HEK293 (cell line): ENCODE data around the gene AADAC.

Source experiments
- CTCF ChIA-PET: fragments of 350-600 bp; formaldehyde crosslinking; extraction: SDS; loops from one replicate; lab custom pipeline; 2021; ENCODE audit warnings: antibody characterized with exemption; lab: Yijun Ruan, JAX
- POLR2A ChIA-PET: fragments of 300-600 bp; formaldehyde crosslinking; extraction: SDS; loops from one replicate; lab custom pipeline; 2020; ENCODE audit warnings: antibody characterized with exemption, inconsistent platforms; lab: Yijun Ruan, JAX
- H3K27ac ChIP-seq: fragments of 200-500 bp; sonication (Bioruptor generic); 2 replicates; pipeline ENCODE4 v1.5.1; 2014; ENCODE audit warnings: low read depth, low read length, control low read depth, inconsistent platforms; ENCODE audit errors: extremely low read depth
- H3K36me3 ChIP-seq, 2 experiments: fragments of 200-500 bp in 1 of 2; sonication (Bioruptor generic) in 1 of 2; 1 replicate in 1 of 2; 2 replicates in 1 of 2; pipeline ENCODE4 v1.5.1; 2014 to 2017; ENCODE audit warnings: inconsistent platforms in 2 of 2, low read length in 2 of 2; ENCODE audit not compliant: control insufficient read depth in 2 of 2, insufficient read depth in 1 of 2
- H3K4me1 ChIP-seq: fragments of 200-500 bp; sonication (Bioruptor generic); 2 replicates; pipeline ENCODE4 v1.5.1; 2014; ENCODE audit warnings: mild to moderate bottlenecking, low read length, inconsistent platforms; ENCODE audit not compliant: control insufficient read depth, insufficient read depth
- H3K4me3 ChIP-seq: 2 replicates; pipeline ENCODE4 v1.5.1; 2011; ENCODE audit warnings: low read depth, mild to moderate bottlenecking, control low read depth, low read length, moderate library complexity
- H3K9me3 ChIP-seq: fragments of 200-500 bp; sonication (Bioruptor generic); 2 replicates; pipeline ENCODE4 v1.5.1; 2014; ENCODE audit warnings: low read depth, low read length, inconsistent platforms; ENCODE audit not compliant: control insufficient read depth, insufficient read depth
- GLI2 ChIP-seq: fragments of 450-650 bp; formaldehyde crosslinking; IDR thresholded peaks from 2 replicates; pipeline ENCODE4; 2017; ENCODE audit warnings: missing biosample characterization, missing genetic modification characterization, low read depth, borderline replicate concordance
- KLF1 ChIP-seq: fragments of 450-650 bp; formaldehyde crosslinking; IDR thresholded peaks from 2 replicates; pipeline ENCODE4 v1.5.1; 2016; ENCODE audit warnings: missing biosample characterization, missing genetic modification characterization
- KLF7 ChIP-seq: fragments of 450-650 bp; formaldehyde crosslinking; IDR thresholded peaks from 2 replicates; pipeline ENCODE4 v1.5.1; 2016; ENCODE audit warnings: missing biosample characterization, missing genetic modification characterization, borderline replicate concordance
- KLF8 ChIP-seq: fragments of 450-650 bp; formaldehyde crosslinking; IDR thresholded peaks from 2 replicates; pipeline ENCODE4 v1.5.1; 2016; ENCODE audit warnings: missing biosample characterization, missing genetic modification characterization
- MZF1 ChIP-seq: fragments of 450-650 bp; formaldehyde crosslinking; IDR thresholded peaks from 2 replicates; pipeline ENCODE4 v1.5.1; 2017; ENCODE audit warnings: missing biosample characterization, missing genetic modification characterization, borderline replicate concordance
- PATZ1 ChIP-seq: fragments of 450-650 bp; formaldehyde crosslinking; IDR thresholded peaks from 2 replicates; pipeline ENCODE4 v1.5.1; 2016; ENCODE audit warnings: missing biosample characterization, missing genetic modification characterization
- PRDM1 ChIP-seq: fragments of 450-650 bp; formaldehyde crosslinking; IDR thresholded peaks from 2 replicates; pipeline ENCODE4; 2016; ENCODE audit warnings: missing biosample characterization, missing genetic modification characterization
- SETDB1 ChIP-seq: IDR thresholded peaks from one replicate; pipeline ENCODE4 v1.6.1; 2017; ENCODE audit warnings: mild to moderate bottlenecking, low read length, moderate library complexity, mixed read lengths; ENCODE audit not compliant: insufficient read length
- TRIM28 ChIP-seq: IDR thresholded peaks from 2 replicates; pipeline ENCODE4 v1.6.1; 2011; ENCODE audit warnings: low read length, control low read depth, borderline replicate concordance
- ZBTB10 ChIP-seq: fragments of 450-650 bp; formaldehyde crosslinking; IDR thresholded peaks from 2 replicates; pipeline ENCODE4 v1.5.1; 2016; ENCODE audit warnings: missing biosample characterization, missing genetic modification characterization
- ZBTB49 ChIP-seq: fragments of 450-650 bp; formaldehyde crosslinking; IDR thresholded peaks from 2 replicates; pipeline ENCODE4 v1.5.1; 2016; ENCODE audit warnings: missing biosample characterization, missing genetic modification characterization, low read depth
- ZNF112 ChIP-seq: fragments of 450-650 bp; formaldehyde crosslinking; IDR thresholded peaks from 2 replicates; pipeline ENCODE4 v1.5.0; 2017; ENCODE audit warnings: missing biosample characterization, missing genetic modification characterization
- ZNF16 ChIP-seq: fragments of 450-650 bp; formaldehyde crosslinking; IDR thresholded peaks from 2 replicates; pipeline ENCODE4 v1.5.1; 2016; ENCODE audit warnings: low read depth, missing biosample characterization, missing genetic modification characterization
- ZNF169 ChIP-seq: fragments of 450-650 bp; formaldehyde crosslinking; IDR thresholded peaks from 2 replicates; pipeline ENCODE4 v1.5.1; 2016; ENCODE audit warnings: missing biosample characterization, missing genetic modification characterization
- ZNF580 ChIP-seq: fragments of 450-650 bp; formaldehyde crosslinking; IDR thresholded peaks from 2 replicates; pipeline ENCODE4 v1.5.1; 2016; ENCODE audit warnings: missing biosample characterization, missing genetic modification characterization
- ZNF610 ChIP-seq: fragments of 450-650 bp; formaldehyde crosslinking; IDR thresholded peaks from 2 replicates; pipeline ENCODE4 v1.5.1; 2016; ENCODE audit warnings: missing biosample characterization, missing genetic modification characterization, borderline replicate concordance
- ZNF654 ChIP-seq: fragments of 450-650 bp; formaldehyde crosslinking; IDR thresholded peaks from 2 replicates; pipeline ENCODE4 v1.5.1; 2016; ENCODE audit warnings: low read depth, missing biosample characterization, missing genetic modification characterization
- ZNF658 ChIP-seq: fragments of 450-650 bp; formaldehyde crosslinking; IDR thresholded peaks from 2 replicates; pipeline ENCODE4; 2016; ENCODE audit warnings: missing biosample characterization, missing genetic modification characterization
- ZNF704 ChIP-seq: fragments of 450-650 bp; formaldehyde crosslinking; IDR thresholded peaks from 2 replicates; pipeline ENCODE4 v1.5.1; 2016; ENCODE audit warnings: missing biosample characterization, missing genetic modification characterization
- ZNF768 ChIP-seq: fragments of 450-650 bp; formaldehyde crosslinking; IDR thresholded peaks from 2 replicates; pipeline ENCODE4 v1.5.1; 2018; ENCODE audit warnings: missing biosample characterization, mild to moderate bottlenecking, missing genetic modification characterization
- ZSCAN23 ChIP-seq: fragments of 450-650 bp; formaldehyde crosslinking; IDR thresholded peaks from 2 replicates; pipeline ENCODE4 v1.5.1; 2016; ENCODE audit warnings: missing biosample characterization, missing genetic modification characterization
- TF ChIP-seq, protein P1 (sequence below): fragments of 450-650 bp; formaldehyde crosslinking; IDR thresholded peaks from 2 replicates; pipeline ENCODE4 v1.5.1; 2016; ENCODE audit warnings: missing biosample characterization, missing genetic modification characterization

AADAC gene

DNA sequence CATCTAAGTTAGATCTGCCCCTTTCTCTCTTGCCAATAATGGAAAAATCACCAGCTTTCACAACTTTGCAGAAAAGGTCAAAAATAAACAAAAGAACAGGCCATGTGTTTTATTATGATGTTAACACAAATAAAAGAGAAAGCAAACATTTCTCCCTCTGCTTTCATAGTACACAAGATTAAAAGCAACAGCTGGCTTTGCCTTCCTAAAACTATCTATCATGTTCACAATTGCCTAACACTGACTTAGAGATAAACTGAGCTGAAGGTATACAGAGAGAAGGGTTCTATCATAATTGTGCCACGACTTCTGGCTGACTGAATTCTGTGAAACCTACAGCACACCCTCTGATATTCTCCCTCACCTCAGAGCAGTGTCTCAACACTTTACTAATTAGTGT lies 29.4 kb downstream of the AADAC start:
- no peak overlapping the region for H3K27ac ChIP-seq
- no peaks in the 10 kb centered on the region for H3K4me1 ChIP-seq
- CTCF ChIA-PET: interaction anchor here (1.1 kb wide), 1 partner anchor 601 kb away, joined by 3 read pairs; no protein-coding TSS in a partner anchor
- H3K9me3 ChIP-seq: no peaks in the 10 kb centered on the region
- no peaks in the 10 kb centered on the region for H3K36me3 ChIP-seq
- TF ChIP-seq KLF8 (tag by site-specific recombination) (no peak), ZNF169 (tag by site-specific recombination) (no peak), ZNF610 (tag by site-specific recombination) (no peak), ZNF658 (tag by site-specific recombination) (no peak), ZBTB10 (tag by site-specific recombination) (no peak), GLI2 (tag by site-specific recombination) (no peak)
- POLR2A ChIA-PET: no interaction called here
- H3K4me3 ChIP-seq: no peak overlapping the region

- no peaks in the 10 kb centered on the region for H3K9me3 ChIP-seq
- POLR2A ChIA-PET: no interaction called here
- no peak for TF ChIP-seq ZNF580 (tag by site-specific recombination)
- no peak for TF ChIP-seq PRDM1 (tag by site-specific recombination)
- TF ChIP-seq ZNF768: no peak
- no peak for TF ChIP-seq SETDB1
- TF ChIP-seq KLF1: no peak
- no peak for TF ChIP-seq PATZ1 (tag by site-specific recombination)
- TF ChIP-seq ZSCAN23: no peak
- no peak for TF ChIP-seq ZNF704 (tag by site-specific recombination)
- no peak for TF ChIP-seq TRIM28
- TF ChIP-seq ZBTB49: no peak
- no peak for TF ChIP-seq ZNF654
- TF ChIP-seq KLF7 (tag by site-specific recombination): no peak
- TF ChIP-seq ZNF112 (tag by site-specific recombination): no peak
- TF ChIP-seq MZF1 (tag by site-specific recombination): no peak
- TF ChIP-seq ZNF16 (tag by site-specific recombination): no peak
- TF ChIP-seq, protein P1, sequence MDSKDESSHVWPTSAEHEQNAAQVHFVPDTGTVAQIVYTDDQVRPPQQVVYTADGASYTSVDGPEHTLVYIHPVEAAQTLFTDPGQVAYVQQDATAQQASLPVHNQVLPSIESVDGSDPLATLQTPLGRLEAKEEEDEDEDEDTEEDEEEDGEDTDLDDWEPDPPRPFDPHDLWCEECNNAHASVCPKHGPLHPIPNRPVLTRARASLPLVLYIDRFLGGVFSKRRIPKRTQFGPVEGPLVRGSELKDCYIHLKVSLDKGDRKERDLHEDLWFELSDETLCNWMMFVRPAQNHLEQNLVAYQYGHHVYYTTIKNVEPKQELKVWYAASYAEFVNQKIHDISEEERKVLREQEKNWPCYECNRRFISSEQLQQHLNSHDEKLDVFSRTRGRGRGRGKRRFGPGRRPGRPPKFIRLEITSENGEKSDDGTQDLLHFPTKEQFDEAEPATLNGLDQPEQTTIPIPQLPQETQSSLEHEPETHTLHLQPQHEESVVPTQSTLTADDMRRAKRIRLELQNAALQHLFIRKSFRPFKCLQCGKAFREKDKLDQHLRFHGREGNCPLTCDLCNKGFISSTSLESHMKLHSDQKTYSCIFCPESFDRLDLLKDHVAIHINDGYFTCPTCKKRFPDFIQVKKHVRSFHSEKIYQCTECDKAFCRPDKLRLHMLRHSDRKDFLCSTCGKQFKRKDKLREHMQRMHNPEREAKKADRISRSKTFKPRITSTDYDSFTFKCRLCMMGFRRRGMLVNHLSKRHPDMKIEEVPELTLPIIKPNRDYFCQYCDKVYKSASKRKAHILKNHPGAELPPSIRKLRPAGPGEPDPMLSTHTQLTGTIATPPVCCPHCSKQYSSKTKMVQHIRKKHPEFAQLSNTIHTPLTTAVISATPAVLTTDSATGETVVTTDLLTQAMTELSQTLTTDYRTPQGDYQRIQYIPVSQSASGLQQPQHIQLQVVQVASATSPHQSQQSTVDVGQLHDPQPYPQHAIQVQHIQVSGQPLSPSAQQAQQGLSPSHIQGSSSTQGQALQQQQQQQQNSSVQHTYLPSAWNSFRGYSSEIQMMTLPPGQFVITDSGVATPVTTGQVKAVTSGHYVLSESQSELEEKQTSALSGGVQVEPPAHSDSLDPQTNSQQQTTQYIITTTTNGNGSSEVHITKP (tag by site-specific recombination): no peak
- no peaks in the 10 kb centered on the region for H3K36me3 ChIP-seq
- H3K4me3 ChIP-seq: no peak overlapping the region
- H3K27ac ChIP-seq: no peak overlapping the region
- no peaks in the 10 kb centered on the region for H3K4me1 ChIP-seq
- CTCF ChIA-PET: no interaction called here
Measured at GRCh38 chr3:151845306-151845905, 31.5 kb downstream of the AADAC start.
